Thoracic aorta (tissue), 2 donors: ENCODE data around the gene ANKRD40. TPM values are rescaled to one million over a fixed set of nuclear protein-coding genes. Genes with fewer than 3 reads are reported as not detected.
"Not testable (repeated sequence)": the region's sequence is repeated elsewhere in the genome, so short reads cannot be mapped to it uniquely, and the experiment has no call there.

ENCODE experiments used
- ATAC-seq: fragments of 150-250 bp; one replicate; pipeline ENCODE4 v1.8.0; 2017; ENCODE audit warnings: low read depth; ENCODE audit not compliant: insufficient number of reproducible peaks, low FRiP score
- DNase-seq: peaks from one replicate; pipeline ENCODE4 v3.0.0-alpha.2; 2020; ENCODE audit warnings: low spot score
- H3K27ac ChIP-seq, 2 donors: fragments of 200-600 bp; sonication (generic); 1 replicate in 1 of 2; 2 replicates in 1 of 2; pipeline ENCODE4 v1.5.1; 2016; ENCODE audit warnings: mild to moderate bottlenecking in 2 of 2, moderate library complexity in 2 of 2
- H3K27me3 ChIP-seq: fragments of 200-600 bp; sonication (generic); replicated peaks from 2 replicates; pipeline ENCODE4 v1.6.0; 2016; ENCODE audit warnings: mild to moderate bottlenecking; ENCODE audit not compliant: insufficient read depth
- H3K36me3 ChIP-seq: fragments of 200-600 bp; sonication (generic); one replicate; pipeline ENCODE4 v1.5.1; 2016
- H3K4me1 ChIP-seq, 2 donors: fragments of 200-600 bp; sonication (generic); 1 replicate in 1 of 2; 2 replicates in 1 of 2; pipeline versions ENCODE4 v1.5.1 to v1.6.0; 2016; ENCODE audit warnings: low read depth in 2 of 2, mild to moderate bottlenecking in 1 of 2; ENCODE audit not compliant: control insufficient read depth in 1 of 2
- H3K4me3 ChIP-seq: fragments of 200-600 bp; sonication (generic); 2 replicates; pipeline ENCODE4 v1.5.1; 2016; ENCODE audit warnings: mild to moderate bottlenecking
- H3K9me3 ChIP-seq: fragments of 200-600 bp; sonication (generic); 2 replicates; pipeline ENCODE4 v1.5.1; 2016
- CTCF ChIP-seq: fragments of 200-600 bp; sonication (generic); IDR thresholded peaks from one replicate; pipeline ENCODE4 v1.5.1; 2019; ENCODE audit warnings: antibody characterized with exemption
- total RNA-seq, 2 donors: library from RNA; depleted of rRNA; stranded (reverse); fragments of >200 nt; gene quantifications; one replicate each; pipeline versions ENCODE4 v1.1.0 to v1.2.3, GENCODE V29; 2016

ANKRD40 gene
- total RNA-seq, 2 donors from 2014 or later: 38.6 to 61.9 TPM

GRCh38 chr17:50681263-50682200 is 26.2 kb downstream of the ANKRD40 start:
- Histone ChIP-seq H3K27me3 (no peaks in the 10 kb centered on the region), H3K9me3 (no peaks in the 10 kb centered on the region), H3K4me1 (peaks cover 4 to 26% of the 10 kb centered on the region in 2 donors), H3K36me3 (peaks cover 9% of the 10 kb centered on the region), H3K4me3 (no peak overlapping the region), H3K27ac (no peak overlapping the region)
- ATAC-seq: no peak
- DNase-seq: no peak
- TF ChIP-seq CTCF: peak; percentile 45

- not testable (repeated sequence) for H3K27me3 ChIP-seq, ATAC-seq, H3K9me3 ChIP-seq, H3K27ac ChIP-seq, DNase-seq, H3K4me3 ChIP-seq
- Histone ChIP-seq H3K4me1 (peaks cover 0 to 18% of the 10 kb centered on the region in 2 donors), H3K36me3 (peaks cover 16% of the 10 kb centered on the region)
These were observed 27.0 kb downstream of the ANKRD40 start for GRCh38 chr17:50680543-50681262.

- Histone ChIP-seq H3K4me1 (peaks cover 0 to 15% of the 10 kb centered on the region in 2 donors), H3K27me3 (no peaks in the 10 kb centered on the region), H3K4me3 (no peak overlapping the region), H3K27ac (no peak overlapping the region), H3K36me3 (peaks cover 19% of the 10 kb centered on the region), H3K9me3 (no peaks in the 10 kb centered on the region)
- no peak for TF ChIP-seq CTCF
- DNase-seq: no peak
- ATAC-seq: no peak
These were observed 27.6 kb downstream of the ANKRD40 start for GRCh38 chr17:50680126-50680525.

GRCh38 chr17:50679008-50679544 is 28.6 kb downstream of the ANKRD40 start:
- ATAC-seq: no peak
- no peaks in the 10 kb centered on the region for H3K9me3 ChIP-seq
- no peak overlapping the region for H3K4me3 ChIP-seq
- peaks cover 19% of the 10 kb centered on the region for H3K36me3 ChIP-seq
- TF ChIP-seq CTCF: no peak
- DNase-seq: no peak
- no peak overlapping the region for H3K27ac ChIP-seq
- H3K27me3 ChIP-seq: no peaks in the 10 kb centered on the region
- H3K4me1 ChIP-seq: peaks cover 0 to 15% of the 10 kb centered on the region in 2 donors

- Histone ChIP-seq H3K36me3 (peaks cover 19% of the 10 kb centered on the region), H3K27me3 (no peaks in the 10 kb centered on the region), H3K27ac (no peak overlapping the region), H3K4me3 (no peak overlapping the region), H3K4me1 (peaks cover 1 to 24% of the 10 kb centered on the region in 2 donors), H3K9me3 (no peaks in the 10 kb centered on the region)
- ATAC-seq (no peak), DNase-seq (no peak)
- TF ChIP-seq CTCF: no peak
These were observed 29.8 kb downstream of the ANKRD40 start for GRCh38 chr17:50677851-50678375.
